Bone marrow (tissue), 2 donors: Measurements from ENCODE around the gene RPL18.

Experiments used
- DNase-seq, 2 donors: peaks; one replicate each; lab custom pipeline; 2025; lab: John Stamatoyannopoulos, UW

Gene RPL18

DNA sequence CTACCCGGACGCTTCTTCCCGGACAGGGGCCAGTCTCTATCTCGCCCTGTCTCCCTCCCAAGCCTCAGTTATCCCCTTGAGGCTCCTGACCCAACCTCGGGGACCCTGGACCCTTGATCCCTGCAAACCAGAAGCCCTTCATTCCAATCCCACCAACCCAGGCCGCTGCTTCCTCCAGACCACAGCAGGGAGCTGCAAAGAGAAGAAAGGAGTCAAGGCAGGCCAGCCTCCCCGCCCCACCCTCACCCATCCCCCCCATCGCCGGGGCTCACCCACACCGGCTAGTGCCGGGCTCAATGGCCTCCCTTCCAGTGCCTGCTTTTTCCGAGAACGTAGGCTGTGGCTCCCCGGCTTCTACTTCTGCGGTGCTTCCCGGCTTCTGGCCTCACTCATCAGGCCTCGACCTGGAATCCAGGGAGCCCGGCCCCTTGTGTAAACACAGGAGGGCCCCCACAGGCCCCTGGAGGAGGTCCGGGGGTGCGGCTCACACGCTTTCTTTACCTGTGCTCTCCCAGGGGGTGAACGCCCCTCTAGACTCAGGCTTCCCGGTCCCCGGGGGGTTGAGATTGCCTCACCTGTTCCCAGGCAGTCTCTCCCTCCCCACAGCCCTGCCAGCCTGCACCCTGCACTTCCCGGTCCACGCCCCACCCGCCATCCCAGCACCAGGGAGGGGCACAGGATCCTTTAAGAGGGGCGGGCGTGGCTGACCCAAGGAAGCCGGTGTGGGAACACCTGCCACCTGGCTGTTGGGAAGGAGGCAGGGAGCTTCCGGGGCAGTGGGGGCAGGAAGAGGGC, 4.3 kb downstream of the RPL18 start, which contains the start of gene FAM83E:
TSS of gene FAM83E (minus strand) at position 641 of the 795 bp plus-strand sequence. CDS start 1,704 bp downstream, outside the sequence.
- DNase-seq, result no peak

DNA sequence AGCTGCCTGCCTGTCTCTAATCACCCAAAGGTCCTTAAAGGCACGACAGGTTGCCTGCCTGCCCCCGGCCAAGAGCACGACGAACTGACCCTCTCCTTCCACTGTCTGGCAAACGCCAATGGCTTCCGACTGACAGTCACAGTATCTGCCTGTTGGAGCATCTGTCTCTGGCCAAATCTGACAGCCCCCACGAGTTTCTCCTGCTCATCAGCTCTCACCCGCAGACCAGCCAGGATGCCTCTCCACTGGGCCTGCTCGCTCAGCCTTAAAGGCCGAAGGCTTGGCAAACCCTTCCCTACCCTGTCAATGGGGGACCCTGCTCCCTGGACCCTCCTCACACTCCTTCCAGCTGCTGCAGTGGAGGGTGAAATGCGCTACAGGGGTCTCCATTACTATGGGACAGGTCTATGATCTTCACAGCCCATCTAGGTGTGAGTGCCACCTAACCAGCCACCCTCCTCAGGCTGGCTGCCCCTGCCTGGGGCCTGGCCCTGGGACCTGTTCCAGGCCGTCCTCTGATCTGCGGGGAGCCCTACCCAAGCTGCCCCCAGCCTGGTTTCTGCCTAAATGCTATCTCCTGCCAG, 5.0 kb downstream of the RPL18 start:
- no peak for DNase-seq

DNA sequence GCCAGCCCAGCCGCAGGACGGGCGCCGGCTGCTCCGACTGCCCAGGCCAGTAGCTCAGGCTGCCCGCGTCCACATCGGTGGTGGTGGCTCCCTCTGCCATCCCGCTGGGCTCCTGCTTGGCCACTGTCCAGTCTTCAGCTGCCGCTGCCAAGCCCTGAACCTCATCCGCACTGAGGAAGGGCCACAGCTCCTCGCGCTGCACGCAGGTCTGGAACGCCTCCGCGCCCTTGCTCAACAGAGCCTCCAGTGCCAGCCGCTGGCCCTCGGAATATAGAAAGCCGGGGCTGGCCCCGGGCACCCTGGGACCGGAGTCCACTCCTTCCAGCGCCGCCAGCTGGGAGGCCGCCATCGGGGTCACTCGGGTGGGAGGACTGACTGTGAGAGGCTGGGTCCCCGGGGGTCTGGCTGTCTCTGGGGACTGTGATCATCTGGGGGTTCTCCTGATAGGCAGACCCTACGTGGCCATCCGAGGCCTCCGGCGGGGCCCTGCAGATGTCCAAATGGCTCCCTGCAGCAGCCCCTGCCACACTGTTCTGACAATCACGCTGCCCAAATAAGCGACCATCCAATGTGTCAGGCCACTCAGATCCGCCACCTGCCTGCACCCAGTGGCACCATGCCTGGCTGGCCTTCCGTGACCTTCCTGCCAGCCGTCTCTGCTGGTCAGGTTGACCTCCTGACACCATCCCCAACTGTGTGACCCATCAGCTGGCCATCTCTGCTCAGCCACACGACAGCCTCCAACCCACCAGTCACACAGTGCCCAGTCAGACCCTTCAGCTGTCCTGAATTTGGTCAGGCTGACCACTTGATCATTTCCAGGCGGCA, 5.7 kb downstream of the RPL18 start:
- DNase-seq, result no peak

DNA sequence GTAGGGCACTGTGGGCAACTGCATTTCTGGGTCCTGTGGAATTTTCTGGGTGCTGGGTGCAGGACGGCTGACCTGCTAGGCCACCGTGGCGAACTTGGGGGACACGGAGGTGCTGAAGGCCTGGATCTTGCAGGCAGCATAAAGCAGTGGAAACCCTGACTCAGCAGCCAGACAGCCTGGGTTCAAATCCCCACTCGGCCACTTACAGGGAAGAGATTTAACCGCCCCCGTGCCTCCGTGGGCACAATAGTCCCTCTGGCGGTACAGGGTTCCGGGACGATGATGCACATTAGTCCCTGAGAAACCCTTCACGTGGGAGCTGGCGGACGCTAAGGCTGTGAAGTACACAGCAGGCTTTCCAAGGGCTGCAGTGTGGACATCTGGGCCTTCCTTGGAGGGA, 7.1 kb downstream of the RPL18 start:
- DNase-seq, result no peak

DNA sequence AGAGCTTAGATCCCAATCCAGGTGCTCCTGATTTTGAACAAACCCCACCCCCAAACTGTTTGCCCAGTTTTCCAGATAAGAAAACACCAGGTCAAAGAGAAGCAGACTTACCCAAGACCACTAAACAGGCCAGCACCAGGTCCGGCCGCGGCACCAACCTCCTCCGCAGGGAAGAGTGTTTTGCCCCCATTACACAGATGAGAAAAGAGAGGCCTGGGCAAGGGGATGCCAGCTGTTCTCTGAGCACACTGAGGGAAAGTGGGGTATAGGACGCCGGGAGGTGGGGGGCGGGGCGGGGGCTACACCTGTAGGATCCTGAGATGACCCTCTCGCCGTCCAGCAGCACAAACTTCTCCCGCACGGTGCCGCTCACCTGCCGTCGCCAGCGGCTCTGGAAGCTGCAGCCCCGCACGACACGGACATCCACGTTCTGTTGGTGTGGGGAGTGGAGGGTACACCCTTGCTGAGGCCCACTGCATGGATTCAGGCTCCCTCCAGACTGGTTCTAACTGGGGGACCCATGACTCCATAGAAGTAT, 9.3 kb downstream of the RPL18 start:
- DNase-seq, result no peak

- DNase-seq, result peak; percentile 14 to 49
These were observed 10.1 kb downstream of the RPL18 start for GRCh38 chr19:48608798-48609263.

DNA sequence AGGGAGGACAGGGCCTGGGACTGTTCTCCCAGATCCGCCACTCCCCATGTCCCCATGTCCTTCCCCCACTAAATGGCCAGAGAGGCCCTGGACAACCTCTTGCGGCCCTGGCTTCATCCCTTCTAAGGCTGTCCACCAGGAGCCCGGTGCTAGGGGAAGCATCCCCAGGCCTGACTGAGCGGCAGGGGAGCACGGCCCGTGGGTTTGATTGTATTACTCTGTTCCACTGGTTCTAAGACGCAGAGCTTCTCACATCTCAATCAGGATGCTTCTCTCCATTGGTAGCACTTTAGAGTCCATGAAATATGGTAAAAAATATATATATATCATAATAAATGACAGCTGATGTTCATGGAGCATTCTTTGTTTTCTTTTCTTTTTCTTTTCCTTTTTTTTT, 11.6 kb downstream of the RPL18 start:
- no peak for DNase-seq

- no peak for DNase-seq
These were observed 12.3 kb downstream of the RPL18 start, which contains the start of gene SPACA4 for GRCh38 chr19:48606463-48607358. SPACA4 (plus strand) TSS chr19:48606742; CDS start chr19:48606979, 237 bp downstream.

- no peak for DNase-seq
These were observed 15.1 kb downstream of the RPL18 start for GRCh38 chr19:48603850-48604249.

- DNase-seq, result no peak
These were observed 15.5 kb downstream of the RPL18 start for GRCh38 chr19:48603449-48603848.

- DNase-seq, result no peak
These were observed 16.0 kb downstream of the RPL18 start for GRCh38 chr19:48603001-48603400.

DNA sequence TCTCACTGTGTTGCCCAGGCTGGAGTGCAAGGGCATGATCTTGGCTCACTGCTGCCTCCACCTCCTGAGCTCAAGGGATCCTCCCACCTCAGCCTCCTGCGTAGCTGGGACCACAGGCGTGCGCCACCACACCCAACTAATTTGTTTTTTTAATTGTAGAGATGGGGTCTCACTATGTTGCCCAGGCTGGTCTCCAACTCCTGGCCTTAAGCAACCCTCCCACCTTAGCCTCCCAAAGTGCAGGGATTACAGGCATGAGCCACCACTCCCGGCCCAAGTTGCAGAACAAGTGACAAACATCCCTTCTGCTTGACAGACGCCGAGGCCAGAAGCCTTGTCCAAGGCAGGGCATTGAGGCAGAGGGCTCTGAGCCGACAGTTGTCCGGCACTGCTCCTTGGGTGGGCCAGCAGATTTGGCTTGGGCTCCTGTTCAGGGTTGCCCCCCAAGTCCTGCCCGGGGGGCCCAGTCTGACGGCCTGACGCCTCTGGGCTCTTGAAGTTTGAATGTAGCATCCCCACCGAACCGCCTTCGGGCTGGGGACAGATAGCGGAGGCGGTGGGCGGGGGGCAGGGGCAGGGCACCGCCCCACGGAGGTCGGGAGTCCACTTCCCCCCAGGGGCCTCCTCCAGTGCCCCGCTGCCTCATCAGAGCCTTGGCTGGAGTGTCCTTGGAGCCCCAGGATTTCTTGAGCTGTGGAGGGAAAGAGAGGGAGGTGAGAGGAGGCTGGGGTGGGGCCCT, 18.1 kb downstream of the RPL18 start:
- DNase-seq, result no peak

GRCh38 chr19:48598996-48599700, 19.8 kb downstream of the RPL18 start:
- DNase-seq, result no peak

DNA sequence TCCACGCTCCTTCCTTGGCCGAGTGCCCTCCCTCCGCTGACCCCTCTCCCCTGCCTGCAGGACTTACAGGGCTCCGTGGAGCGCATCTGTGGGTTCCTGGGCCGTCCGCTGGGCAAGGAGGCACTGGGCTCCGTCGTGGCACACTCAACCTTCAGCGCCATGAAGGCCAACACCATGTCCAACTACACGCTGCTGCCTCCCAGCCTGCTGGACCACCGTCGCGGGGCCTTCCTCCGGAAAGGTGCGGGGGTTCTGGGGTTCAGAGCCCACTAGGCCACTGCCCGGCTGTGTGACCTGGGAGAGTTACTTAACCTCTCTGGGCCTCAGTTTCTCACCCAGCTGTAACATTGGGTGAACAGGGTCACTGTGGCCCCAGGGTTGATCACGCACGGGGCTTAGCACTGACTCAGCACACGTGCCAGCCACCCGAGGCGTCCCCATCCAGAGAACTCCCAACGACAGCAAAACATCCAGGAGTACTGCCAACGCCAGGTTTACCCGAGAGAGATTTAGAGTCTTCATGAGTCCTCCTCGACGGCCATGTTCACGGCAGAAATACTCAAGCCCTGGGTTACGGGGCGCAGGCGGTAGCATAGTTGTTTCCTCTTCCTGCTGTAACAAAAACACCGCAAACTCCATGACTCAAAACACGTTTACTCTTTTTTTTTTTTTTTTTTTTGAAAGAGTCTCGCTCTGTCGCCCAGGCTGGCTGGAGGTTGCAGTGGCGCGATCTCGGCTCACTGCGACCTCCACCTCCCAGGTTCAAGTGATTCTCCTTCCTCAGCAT, 22.1 kb downstream of the RPL18 start:
- DNase-seq, result no peak

GRCh38 chr19:48596237-48596636, 22.7 kb downstream of the RPL18 start:
- DNase-seq, result no peak

DNA sequence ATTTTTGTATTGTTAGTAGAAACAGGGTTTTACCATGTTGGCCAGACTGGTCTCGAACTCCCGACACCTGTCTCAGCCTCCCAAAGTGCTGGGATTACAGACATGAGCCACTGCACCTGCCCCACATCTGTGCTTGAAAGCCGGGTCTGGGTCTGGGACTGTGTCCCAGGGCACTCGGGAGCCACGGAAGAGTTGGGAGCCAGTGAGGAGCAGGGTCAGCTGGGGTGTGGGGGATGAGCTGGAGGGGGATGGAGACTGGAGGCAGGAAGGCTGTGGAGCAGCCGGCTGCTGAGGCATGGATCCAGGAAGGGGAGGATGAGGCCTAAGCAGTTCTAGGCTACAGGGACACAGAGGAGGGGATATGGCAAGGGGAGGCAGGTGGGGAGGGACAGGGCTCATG, 23.1 kb downstream of the RPL18 start:
- no peak for DNase-seq

DNA sequence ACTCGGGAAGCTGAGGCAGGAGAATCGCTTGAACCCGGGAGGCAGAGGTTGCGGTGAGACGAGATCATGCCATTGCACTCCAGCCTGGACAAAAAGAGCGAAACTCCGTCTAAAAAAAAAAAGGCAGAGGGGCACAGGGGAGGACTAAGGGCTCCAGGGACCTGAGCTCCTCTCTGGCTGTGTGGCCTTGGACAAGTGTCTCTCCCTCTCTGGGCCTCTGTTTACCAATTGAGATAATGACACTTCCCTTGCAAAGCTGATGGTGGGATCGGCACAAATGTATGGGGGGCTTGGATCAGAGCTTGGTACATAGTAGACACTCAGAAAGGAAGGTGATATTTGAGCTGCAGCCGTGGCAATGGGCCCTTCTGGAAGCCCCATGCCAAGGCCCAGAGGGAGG, 23.8 kb downstream of the RPL18 start:
- no peak for DNase-seq

DNA sequence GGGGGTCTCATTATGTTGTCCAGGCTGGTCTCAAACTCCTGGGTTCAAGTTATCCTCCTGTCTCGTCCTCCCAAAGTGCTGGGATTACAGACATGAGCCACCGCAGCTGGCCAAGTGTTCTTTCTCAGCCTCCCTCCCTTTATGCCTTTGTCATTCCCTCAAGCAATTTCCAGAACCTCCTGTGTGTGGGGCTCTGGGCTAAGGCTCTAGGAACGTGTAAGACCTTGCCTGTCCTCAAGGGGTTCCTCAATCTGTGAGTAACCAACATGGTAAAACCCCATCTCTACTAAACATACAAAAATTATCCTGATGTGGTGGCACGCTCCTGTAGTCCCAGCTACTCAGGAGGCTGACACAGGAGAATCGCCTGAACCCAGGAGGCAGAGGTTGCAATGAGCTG, 28.0 kb downstream of the RPL18 start:
- DNase-seq, result no peak
